ENCODE measurements around the gene GPR137B. TPM values are rescaled to one million over a fixed set of nuclear protein-coding genes. Genes with fewer than 3 reads are reported as not detected.
A peak's percentile ranks its signal among the peaks of the same experiment; 100 is the strongest.

GPR137B gene
- total and polyA plus RNA-seq, 9 of the 15 experiments (the other 6 are each of a cell fraction or from before 2014, with no cell fraction given), result 0.04 to 1.0 (median 0.62) TPM

GRCh38 chr1:236103646-236104218, 38.6 kb upstream of the GPR137B start (continued):
- 0 out of 2 replicates have a peak, but pooled peaks have one; percentile 33 for TF ChIP-seq ZNF384 (IDR thresholded peaks at IDR 0.05; ENCODE audit: low read depth, low read length)
- TF ChIP-seq RB1 (IDR thresholded peaks at IDR 0.05; ENCODE audit: low read depth), result peak; percentile 65
- TF ChIP-seq, protein P1, sequence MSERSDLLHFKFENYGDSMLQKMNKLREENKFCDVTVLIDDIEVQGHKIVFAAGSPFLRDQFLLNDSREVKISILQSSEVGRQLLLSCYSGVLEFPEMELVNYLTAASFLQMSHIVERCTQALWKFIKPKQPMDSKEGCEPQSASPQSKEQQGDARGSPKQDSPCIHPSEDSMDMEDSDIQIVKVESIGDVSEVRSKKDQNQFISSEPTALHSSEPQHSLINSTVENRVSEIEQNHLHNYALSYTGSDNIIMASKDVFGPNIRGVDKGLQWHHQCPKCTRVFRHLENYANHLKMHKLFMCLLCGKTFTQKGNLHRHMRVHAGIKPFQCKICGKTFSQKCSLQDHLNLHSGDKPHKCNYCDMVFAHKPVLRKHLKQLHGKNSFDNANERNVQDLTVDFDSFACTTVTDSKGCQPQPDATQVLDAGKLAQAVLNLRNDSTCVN (CRISPR knock-in tag; IDR thresholded peaks at IDR 0.05), result no peak
- TF ChIP-seq ZNF121 (CRISPR knock-in tag; conservative IDR thresholded peaks at IDR 0.05), result no peak
- peak; percentile 90 for TF ChIP-seq HNRNPLL (IDR thresholded peaks at IDR 0.05; ENCODE audit: low read depth, low read length, poor library complexity, severe bottlenecking)
- TF ChIP-seq HBP1 (CRISPR knock-in tag; IDR thresholded peaks at IDR 0.05), result no peak
- TF ChIP-seq CHD4 (IDR thresholded peaks at IDR 0.05; ENCODE audit: insufficient read depth, insufficient replicate concordance, low read depth, low read length, poor library complexity, severe bottlenecking), result no peak
- TF ChIP-seq, protein P2, sequence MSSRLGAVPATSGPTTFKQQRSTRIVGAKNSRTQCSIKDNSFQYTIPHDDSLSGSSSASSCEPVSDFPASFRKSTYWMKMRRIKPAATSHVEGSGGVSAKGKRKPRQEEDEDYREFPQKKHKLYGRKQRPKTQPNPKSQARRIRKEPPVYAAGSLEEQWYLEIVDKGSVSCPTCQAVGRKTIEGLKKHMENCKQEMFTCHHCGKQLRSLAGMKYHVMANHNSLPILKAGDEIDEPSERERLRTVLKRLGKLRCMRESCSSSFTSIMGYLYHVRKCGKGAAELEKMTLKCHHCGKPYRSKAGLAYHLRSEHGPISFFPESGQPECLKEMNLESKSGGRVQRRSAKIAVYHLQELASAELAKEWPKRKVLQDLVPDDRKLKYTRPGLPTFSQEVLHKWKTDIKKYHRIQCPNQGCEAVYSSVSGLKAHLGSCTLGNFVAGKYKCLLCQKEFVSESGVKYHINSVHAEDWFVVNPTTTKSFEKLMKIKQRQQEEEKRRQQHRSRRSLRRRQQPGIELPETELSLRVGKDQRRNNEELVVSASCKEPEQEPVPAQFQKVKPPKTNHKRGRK (tag; IDR thresholded peaks at IDR 0.05), result no peak
- 0 out of 2 replicates have a peak, but pooled peaks have one; percentile 36 for TF ChIP-seq RFX5 (IDR thresholded peaks at IDR 0.05; ENCODE audit: low read depth, low read length)
- no peak for TF ChIP-seq NR2F6 (CRISPR knock-in tag; IDR thresholded peaks at IDR 0.05)
- TF ChIP-seq EWSR1 (IDR thresholded peaks at IDR 0.05; ENCODE audit: borderline replicate concordance, low read depth, partially characterized antibody), result no peak
- no peak for TF ChIP-seq ZNF57 (CRISPR knock-in tag; IDR thresholded peaks at IDR 0.05)
- TF ChIP-seq, protein P3, sequence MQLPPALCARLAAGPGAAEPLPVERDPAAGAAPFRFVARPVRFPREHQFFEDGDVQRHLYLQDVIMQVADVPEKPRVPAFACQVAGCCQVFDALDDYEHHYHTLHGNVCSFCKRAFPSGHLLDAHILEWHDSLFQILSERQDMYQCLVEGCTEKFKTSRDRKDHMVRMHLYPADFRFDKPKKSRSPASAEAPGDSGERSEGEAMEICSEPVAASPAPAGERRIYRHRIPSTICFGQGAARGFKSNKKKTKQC (CRISPR knock-in tag; IDR thresholded peaks at IDR 0.05), result no peak
- TF ChIP-seq DIDO1 (tag; IDR thresholded peaks at IDR 0.05; ENCODE audit: low read depth), result no peak
- no peak for TF ChIP-seq FOXP4 (CRISPR knock-in tag; IDR thresholded peaks at IDR 0.05; ENCODE audit: borderline replicate concordance)
- TF ChIP-seq ETV6 (IDR thresholded peaks at IDR 0.05; ENCODE audit: borderline replicate concordance in 1 of 2, low read depth in 2 of 2, low read length in 1 of 2), result no peak
- TF ChIP-seq ETV6 (CRISPR knock-in tag; IDR thresholded peaks at IDR 0.05; ENCODE audit: borderline replicate concordance), result no peak
- TF ChIP-seq PCBP1 (IDR thresholded peaks at IDR 0.05; ENCODE audit: low read depth, low read length, poor library complexity, severe bottlenecking), result no peak
- TF ChIP-seq ARHGAP35 (IDR thresholded peaks at IDR 0.05; ENCODE audit: partially characterized antibody), result no peak
- no peak for TF ChIP-seq ZNF583 (CRISPR knock-in tag; IDR thresholded peaks at IDR 0.05)

Measured in K562 (cell line).